ENCODE results near the gene TRIO.

TRIO gene

GRCh38 chr5:14339468-14339867 lies 196.3 kb downstream of the TRIO start:
- no peak overlapping the region for H3K27ac ChIP-seq (ENCODE audit: low read length)
- H3K36me3 ChIP-seq (ENCODE audit: insufficient read depth, low read length) = no peaks in the 10 kb centered on the region
- H3K4me1 ChIP-seq (ENCODE audit: insufficient read depth, low read length) = no peaks in the 10 kb centered on the region
- no peak overlapping the region for H2AFZ ChIP-seq (ENCODE audit: low read depth, low read length)
- H3K4me3 ChIP-seq (ENCODE audit: low read depth in 1 of 2, low read length in 2 of 2) = no peak overlapping the region
- no peaks in the 10 kb centered on the region for H3K79me2 ChIP-seq (ENCODE audit: insufficient read depth, low read length)
- H3K27me3 ChIP-seq (ENCODE audit: insufficient read depth, low read length, poor library complexity) = no peaks in the 10 kb centered on the region
- H3K4me2 ChIP-seq (ENCODE audit: insufficient read depth, low read length) = no peak overlapping the region
- TF ChIP-seq EZH2 (IDR thresholded peaks at IDR 0.05; ENCODE audit: borderline replicate concordance, low read depth, low read length, severe bottlenecking) = no peak
- no peak for TF ChIP-seq CTCF (IDR thresholded peaks at IDR 0.05; ENCODE audit: borderline replicate concordance, extremely low read depth, low read length, poor library complexity, severe bottlenecking)
- no peak overlapping the region for H3K9ac ChIP-seq (ENCODE audit: low read depth, low read length)
- H4K20me1 ChIP-seq (ENCODE audit: insufficient read depth, low read length) = no peaks in the 10 kb centered on the region; the same call in 1 of the 2 replicates
- ATAC-seq (ENCODE audit: insufficient read depth, low read depth) = no peak
- DNase-seq = no peak
- H3K9me3 ChIP-seq (ENCODE audit: insufficient read depth, low read length, severe bottlenecking) = no peaks in the 10 kb centered on the region

- no peaks in the 10 kb centered on the region for H3K27me3 ChIP-seq (ENCODE audit: insufficient read depth, low read length, poor library complexity)
- no peaks in the 10 kb centered on the region for H3K9me3 ChIP-seq (ENCODE audit: insufficient read depth, low read length, severe bottlenecking)
- no peaks in the 10 kb centered on the region for H3K36me3 ChIP-seq (ENCODE audit: insufficient read depth, low read length)
- TF ChIP-seq EZH2 (IDR thresholded peaks at IDR 0.05; ENCODE audit: borderline replicate concordance, low read depth, low read length, severe bottlenecking) (no peak), CTCF (IDR thresholded peaks at IDR 0.05; ENCODE audit: borderline replicate concordance, extremely low read depth, low read length, poor library complexity, severe bottlenecking) (no peak)
- no peak overlapping the region for H3K27ac ChIP-seq (ENCODE audit: low read length)
- H2AFZ ChIP-seq (ENCODE audit: low read depth, low read length) = no peak overlapping the region
- no peak overlapping the region for H3K9ac ChIP-seq (ENCODE audit: low read depth, low read length)
- H3K4me1 ChIP-seq (ENCODE audit: insufficient read depth, low read length) = no peaks in the 10 kb centered on the region
- H3K4me2 ChIP-seq (ENCODE audit: insufficient read depth, low read length) = no peak overlapping the region
- no peak overlapping the region for H3K4me3 ChIP-seq (ENCODE audit: low read depth in 1 of 2, low read length in 2 of 2)
- no peaks in the 10 kb centered on the region for H3K79me2 ChIP-seq (ENCODE audit: insufficient read depth, low read length)
- DNase-seq (no peak), ATAC-seq (ENCODE audit: insufficient read depth, low read depth) (no peak)
- no peaks in the 10 kb centered on the region; the same call in 1 of the 2 replicates for H4K20me1 ChIP-seq (ENCODE audit: insufficient read depth, low read length)
Observed at GRCh38 chr5:14341571-14342230, 198.6 kb downstream of the TRIO start.

- Histone ChIP-seq H4K20me1 (ENCODE audit: insufficient read depth, low read length) (no peaks in the 10 kb centered on the region; the same call in 1 of the 2 replicates), H3K36me3 (ENCODE audit: insufficient read depth, low read length) (no peaks in the 10 kb centered on the region), H3K4me1 (ENCODE audit: insufficient read depth, low read length) (no peaks in the 10 kb centered on the region), H3K27me3 (ENCODE audit: insufficient read depth, low read length, poor library complexity) (no peaks in the 10 kb centered on the region), H3K9me3 (ENCODE audit: insufficient read depth, low read length, severe bottlenecking) (no peaks in the 10 kb centered on the region), H3K4me2 (ENCODE audit: insufficient read depth, low read length) (no peak overlapping the region), H3K27ac (ENCODE audit: low read length) (no peak overlapping the region), H3K79me2 (ENCODE audit: insufficient read depth, low read length) (no peaks in the 10 kb centered on the region), H3K9ac (ENCODE audit: low read depth, low read length) (no peak overlapping the region), H2AFZ (ENCODE audit: low read depth, low read length) (no peak overlapping the region), H3K4me3 (ENCODE audit: low read depth in 1 of 2, low read length in 2 of 2) (no peak overlapping the region)
- ATAC-seq (ENCODE audit: insufficient read depth, low read depth) (no peak; the same call in 2 of the 3 replicates), DNase-seq (no peak)
- TF ChIP-seq CTCF (IDR thresholded peaks at IDR 0.05; ENCODE audit: borderline replicate concordance, extremely low read depth, low read length, poor library complexity, severe bottlenecking) (no peak), EZH2 (IDR thresholded peaks at IDR 0.05; ENCODE audit: borderline replicate concordance, low read depth, low read length, severe bottlenecking) (no peak)
Observed at GRCh38 chr5:14342306-14342705, 199.2 kb downstream of the TRIO start.
